Measurements from ENCODE around the gene TPRN. TPM values are rescaled to one million over a fixed set of nuclear protein-coding genes. Genes with fewer than 3 reads are reported as not detected.
A peak's percentile ranks its signal among the peaks of the same experiment; 100 is the strongest.

The TPRN gene
- polyA plus RNA-seq, 1 experiment: 2.8 TPM

DNA sequence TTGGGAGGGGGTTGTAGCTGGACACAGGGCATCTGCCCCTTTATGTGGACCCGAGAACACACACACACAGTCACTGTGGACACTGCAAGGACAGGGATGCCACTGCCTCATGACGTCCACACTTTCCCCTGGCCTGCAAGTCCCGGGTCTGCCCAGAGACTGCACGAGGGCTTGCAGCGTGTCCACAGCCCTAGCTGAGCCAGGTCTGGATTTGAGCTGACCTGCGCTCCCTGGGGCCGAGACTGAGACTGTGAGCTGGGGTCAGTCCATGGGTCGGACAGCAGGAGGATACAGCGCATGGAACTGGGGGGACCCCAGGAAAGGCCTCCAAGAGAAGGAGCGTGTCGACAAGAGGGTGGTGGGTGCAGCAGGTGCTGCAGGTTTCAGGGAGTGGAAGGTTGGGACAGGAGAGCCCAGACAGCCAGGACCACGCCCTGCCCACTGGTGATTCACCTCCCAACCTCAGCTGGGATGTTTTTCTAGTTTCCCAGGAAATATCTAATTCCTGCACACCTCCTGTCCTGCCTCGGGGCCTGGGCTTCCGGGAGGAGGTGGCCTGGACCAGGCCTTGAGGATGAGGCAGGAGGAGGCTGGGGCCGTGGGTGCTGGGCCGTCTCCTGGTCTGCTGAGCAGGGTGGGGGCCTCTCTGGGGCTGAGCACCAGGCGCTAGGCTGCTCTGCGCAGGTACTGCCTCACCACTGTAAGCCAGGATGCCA lies 26.0 kb upstream of the TPRN start:
- no peaks in the 10 kb centered on the region; the same call in 1 of the 2 replicates for H3K9me3 ChIP-seq (ENCODE audit: control insufficient read depth, insufficient read depth, low read length)
- no peak overlapping the region for H3K27ac ChIP-seq (ENCODE audit: low read depth, low read length)
- POLR2A ChIA-PET: interaction anchor here (1.4 to 1.8 kb wide), 3 partner anchors 14 to 140 kb away, joined by 3 to 7 read pairs (median 5); partner anchors contain the start of genes MAN1B1 and TUBB4B
- no peak overlapping the region for H3K4me3 ChIP-seq (ENCODE audit: low read depth, low read length)
- H3K27me3 ChIP-seq (ENCODE audit: control insufficient read depth, insufficient read depth, low read length): no peaks in the 10 kb centered on the region
- TF ChIP-seq, protein P1, sequence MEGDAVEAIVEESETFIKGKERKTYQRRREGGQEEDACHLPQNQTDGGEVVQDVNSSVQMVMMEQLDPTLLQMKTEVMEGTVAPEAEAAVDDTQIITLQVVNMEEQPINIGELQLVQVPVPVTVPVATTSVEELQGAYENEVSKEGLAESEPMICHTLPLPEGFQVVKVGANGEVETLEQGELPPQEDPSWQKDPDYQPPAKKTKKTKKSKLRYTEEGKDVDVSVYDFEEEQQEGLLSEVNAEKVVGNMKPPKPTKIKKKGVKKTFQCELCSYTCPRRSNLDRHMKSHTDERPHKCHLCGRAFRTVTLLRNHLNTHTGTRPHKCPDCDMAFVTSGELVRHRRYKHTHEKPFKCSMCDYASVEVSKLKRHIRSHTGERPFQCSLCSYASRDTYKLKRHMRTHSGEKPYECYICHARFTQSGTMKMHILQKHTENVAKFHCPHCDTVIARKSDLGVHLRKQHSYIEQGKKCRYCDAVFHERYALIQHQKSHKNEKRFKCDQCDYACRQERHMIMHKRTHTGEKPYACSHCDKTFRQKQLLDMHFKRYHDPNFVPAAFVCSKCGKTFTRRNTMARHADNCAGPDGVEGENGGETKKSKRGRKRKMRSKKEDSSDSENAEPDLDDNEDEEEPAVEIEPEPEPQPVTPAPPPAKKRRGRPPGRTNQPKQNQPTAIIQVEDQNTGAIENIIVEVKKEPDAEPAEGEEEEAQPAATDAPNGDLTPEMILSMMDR (IDR thresholded peaks at IDR 0.05; ENCODE audit: low read depth, low read length): no peak
- CTCF ChIA-PET: interaction anchor here (1.0 to 2.4 kb wide), 4 partner anchors 10 to 159 kb away, joined by 3 to 14 read pairs (median 6); no protein-coding TSS in a partner anchor
- no peak for DNase-seq (ENCODE audit: low read depth, low spot score)

DNA sequence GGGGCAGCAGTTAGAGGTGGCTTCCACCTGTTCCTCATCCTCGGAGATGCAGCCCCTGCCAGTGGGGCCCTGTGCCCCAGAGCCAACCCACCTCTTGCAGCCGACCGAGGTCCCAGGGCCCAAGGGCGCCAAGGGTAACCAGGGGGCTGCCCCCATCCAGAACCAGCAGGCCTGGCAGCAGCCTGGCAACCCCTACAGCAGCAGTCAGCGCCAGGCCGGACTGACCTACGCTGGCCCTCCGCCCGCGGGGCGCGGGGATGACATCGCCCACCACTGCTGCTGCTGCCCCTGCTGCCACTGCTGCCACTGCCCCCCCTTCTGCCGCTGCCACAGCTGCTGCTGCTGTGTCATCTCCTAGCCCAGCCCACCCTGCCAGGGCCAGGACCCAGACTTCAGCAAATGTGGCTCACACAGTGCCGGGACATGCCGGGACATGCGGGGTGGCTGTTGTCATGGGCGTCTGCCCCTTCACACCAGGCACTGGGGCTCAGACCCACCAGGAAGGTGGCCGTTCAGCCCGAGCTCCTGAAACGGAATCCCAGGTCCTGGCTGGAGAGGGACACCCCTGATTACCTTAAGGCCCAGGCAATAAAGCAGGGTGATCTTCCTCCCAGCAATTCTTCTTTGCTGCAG lies 25.3 kb upstream of the TPRN start:
- DNase-seq (ENCODE audit: low read depth, low spot score): no peak
- CTCF ChIA-PET: interaction anchor here (1.0 to 3.7 kb wide), 3 partner anchors 11 to 158 kb away, joined by 3 to 29 read pairs (median 14); no protein-coding TSS in a partner anchor
- TF ChIP-seq, protein P1 (IDR thresholded peaks at IDR 0.05; ENCODE audit: low read depth, low read length): no peak
- Histone ChIP-seq H3K27ac (ENCODE audit: low read depth, low read length) (no peak overlapping the region), H3K27me3 (ENCODE audit: control insufficient read depth, insufficient read depth, low read length) (no peaks in the 10 kb centered on the region), H3K9me3 (ENCODE audit: control insufficient read depth, insufficient read depth, low read length) (no peaks in the 10 kb centered on the region; the same call in 1 of the 2 replicates), H3K4me3 (ENCODE audit: low read depth, low read length) (no peak overlapping the region)
- POLR2A ChIA-PET: interaction anchor here (1.3 kb wide), 1 partner anchor 15 kb away, joined by 6 read pairs; the partner anchor contains the start of gene TUBB4B

DNA sequence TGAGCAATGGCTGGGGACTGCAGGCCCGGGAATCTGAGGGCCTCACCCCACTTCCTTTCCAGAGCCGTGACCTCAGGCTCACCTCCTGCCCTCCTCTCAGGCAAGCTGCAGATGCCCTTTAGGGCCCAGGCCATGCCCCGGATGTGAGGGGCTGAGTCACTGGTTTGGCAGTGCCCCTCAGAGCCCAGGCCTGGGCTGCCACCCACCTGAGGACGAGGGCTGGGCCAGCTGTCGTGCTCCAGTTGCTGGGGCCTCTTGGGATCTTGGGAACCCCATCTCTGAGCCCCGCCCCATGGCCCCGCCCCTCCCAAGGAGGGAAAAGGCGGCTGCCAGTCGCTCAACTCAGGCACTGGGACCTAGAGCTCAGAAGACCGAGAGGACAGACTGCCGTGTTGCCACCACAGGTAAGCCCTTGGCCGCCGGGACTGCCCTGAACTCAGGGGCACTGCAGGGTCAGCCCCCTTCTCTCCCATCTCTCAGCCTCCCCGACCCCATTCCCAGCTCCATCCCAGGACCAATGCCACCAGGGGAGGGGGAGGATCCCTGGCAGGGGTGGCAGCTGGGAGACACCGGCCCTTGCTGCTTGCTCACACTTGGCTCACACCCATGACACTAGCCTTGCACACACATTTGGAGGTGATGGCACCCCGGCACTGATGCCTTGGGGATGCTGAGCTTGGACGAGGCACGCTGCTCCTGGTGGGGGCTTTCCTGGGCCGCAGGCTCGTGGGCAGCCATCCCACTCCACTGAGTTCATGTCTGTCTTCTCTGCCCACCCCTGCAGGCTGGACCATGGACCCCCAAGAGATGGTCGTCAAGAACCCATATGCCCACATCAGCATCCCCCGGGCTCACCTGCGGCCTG lies 24.5 kb upstream of the TPRN start, which contains the start of gene CYSRT1:
CYSRT1 (plus strand) TSS at position 345 of the 865 bp plus-strand sequence; CDS start at position 793, 448 bp downstream.
- Histone ChIP-seq H3K27ac (ENCODE audit: low read depth, low read length) (no peak within 1 kb of the TSS), H3K9me3 (ENCODE audit: control insufficient read depth, insufficient read depth, low read length) (no peaks in the 10 kb centered on the region; the same call in 1 of the 2 replicates), H3K4me3 (ENCODE audit: low read depth, low read length) (peak within 1 kb of the TSS; percentile 80), H3K27me3 (ENCODE audit: control insufficient read depth, insufficient read depth, low read length) (no peaks in the 10 kb centered on the region)
- no peak for DNase-seq (ENCODE audit: low read depth, low spot score)
- ChIA-PET CTCF (interaction anchor here (3.7 kb wide), 1 partner anchor 12 kb away, joined by 29 read pairs; no protein-coding TSS in a partner anchor), POLR2A (interaction anchor here (1.3 kb wide), 1 partner anchor 16 kb away, joined by 6 read pairs; the partner anchor contains the start of gene TUBB4B)
- TF ChIP-seq, protein P1 (IDR thresholded peaks at IDR 0.05; ENCODE audit: low read depth, low read length): no peak

DNA sequence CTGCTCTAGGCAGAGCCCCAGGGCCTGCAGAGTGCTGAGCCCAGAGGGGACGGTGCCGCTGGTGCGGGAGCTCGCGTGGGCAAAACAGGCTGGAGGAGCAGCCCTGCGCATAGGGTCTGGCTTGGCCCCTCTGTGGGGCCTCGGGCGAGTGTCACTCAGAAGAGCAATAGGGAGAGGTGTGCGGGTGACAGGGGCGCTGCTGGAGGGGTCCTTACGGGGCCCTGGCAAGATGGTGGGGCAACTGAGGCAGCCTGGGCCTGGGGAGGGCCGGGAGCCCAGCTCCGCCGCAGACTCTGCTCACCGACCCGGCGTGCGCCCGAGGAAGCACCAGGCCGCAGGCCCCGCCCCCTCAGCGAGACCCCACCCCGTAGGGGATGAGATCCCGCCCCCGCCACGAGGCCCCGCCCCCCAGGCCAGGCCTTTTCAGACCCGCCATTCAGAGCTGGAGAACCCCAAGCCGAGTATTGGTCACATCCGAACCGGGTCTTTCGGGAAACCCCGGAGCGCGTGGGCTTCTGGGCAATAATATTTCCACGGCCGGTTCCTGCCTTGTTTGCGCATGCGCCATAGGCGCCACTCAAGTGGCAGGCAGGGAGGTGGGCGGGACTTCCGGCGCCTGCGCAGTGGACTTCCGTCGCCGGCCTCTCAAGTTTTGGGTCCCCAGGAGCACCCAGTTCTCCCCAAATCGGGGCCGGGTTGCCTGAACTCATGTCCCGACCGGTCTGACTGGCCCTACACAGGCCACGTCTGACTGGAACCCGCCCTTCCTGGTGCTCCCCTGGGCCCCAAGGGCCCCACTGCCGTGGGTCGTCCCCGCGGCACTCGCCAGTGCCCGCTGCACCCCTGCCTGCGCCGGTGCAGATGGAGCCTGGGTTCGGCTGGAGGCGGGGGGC lies 22.8 kb upstream of the TPRN start:
- no peaks in the 10 kb centered on the region for H3K27me3 ChIP-seq (ENCODE audit: control insufficient read depth, insufficient read depth, low read length)
- ChIA-PET CTCF (interaction anchor here (0.6 to 3.7 kb wide), 7 partner anchors 13 to 277 kb away, joined by 3 to 29 read pairs (median 6); partner anchors contain the start of gene SSNA1), POLR2A (interaction anchor here (0.7 to 2.4 kb wide), 10 partner anchors 13 to 100 kb away, joined by 3 to 28 read pairs (median 7); partner anchors contain the start of genes ANAPC2, NDOR1, SSNA1 and TMEM203)
- peak overlapping the region; percentile 80 for H3K4me3 ChIP-seq (ENCODE audit: low read depth, low read length)
- peak; percentile 96 for DNase-seq (ENCODE audit: low read depth, low spot score)
- no peaks in the 10 kb centered on the region; the same call in 1 of the 2 replicates for H3K9me3 ChIP-seq (ENCODE audit: control insufficient read depth, insufficient read depth, low read length)
- H3K27ac ChIP-seq (ENCODE audit: low read depth, low read length): peak overlapping the region; percentile 65
- TF ChIP-seq, protein P1 (IDR thresholded peaks at IDR 0.05; ENCODE audit: low read depth, low read length): no peak

All from AG04450 (cell line).